ENCODE measurements around the gene COL9A3.

Gene COL9A3

DNA sequence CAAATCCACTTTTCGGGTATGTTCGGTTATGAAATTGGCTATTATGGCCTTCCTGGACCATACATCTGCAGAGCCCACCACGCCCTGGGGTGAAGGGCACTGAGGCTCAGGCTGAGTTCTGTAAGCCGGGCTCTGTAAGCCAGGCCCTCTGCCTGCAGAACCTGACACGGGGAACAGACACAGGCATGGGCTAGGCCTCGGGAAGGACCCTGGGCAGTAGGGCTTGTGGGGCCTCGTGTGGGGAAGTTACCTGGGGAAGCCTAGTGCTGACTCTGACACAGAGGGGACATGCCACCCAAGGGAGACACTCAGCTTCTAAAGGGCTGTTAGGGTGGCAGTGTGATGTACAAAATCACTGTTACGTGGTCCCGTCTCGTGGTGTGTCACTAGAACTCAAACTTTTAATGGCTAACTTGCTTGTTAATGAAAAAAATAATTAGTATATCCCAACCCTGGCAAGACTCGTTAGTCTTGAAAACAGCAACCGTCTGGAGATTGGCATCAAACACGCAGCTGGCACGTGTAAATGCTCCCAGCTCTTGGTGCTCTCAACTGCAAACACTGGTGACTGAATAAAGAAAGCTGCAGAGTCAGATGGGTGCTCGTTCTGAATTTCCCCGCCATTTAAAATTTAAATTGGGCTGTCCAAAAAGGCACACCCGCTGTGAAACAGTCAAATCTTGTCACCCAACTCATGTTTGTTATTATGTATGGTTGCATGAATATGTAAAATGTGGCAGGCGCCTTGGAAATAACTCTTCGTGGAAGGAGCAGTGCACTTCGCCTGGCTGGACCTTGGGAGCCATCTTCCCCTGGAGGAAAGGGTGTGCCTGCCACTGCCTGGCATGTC, 68.4 kb downstream of the COL9A3 start:
- Histone ChIP-seq H3K36me3 (ENCODE audit: low read length) (peaks cover 8% of the 10 kb centered on the region; the same call in 1 of the 2 replicates), H3K4me3 (ENCODE audit: insufficient read depth, low read length, poor library complexity, severe bottlenecking) (no peak overlapping the region), H3K79me2 (ENCODE audit: insufficient read depth, low read length) (no peaks in the 10 kb centered on the region), H3K27me3 (ENCODE audit: low read length) (no peaks in the 10 kb centered on the region), H4K20me1 (ENCODE audit: low read depth, low read length) (no peaks in the 10 kb centered on the region), H3F3A (ENCODE audit: insufficient read depth) (no peaks in the 10 kb centered on the region), H2AFZ (ENCODE audit: low read depth, low read length, severe bottlenecking) (no peak overlapping the region), H3K9ac (ENCODE audit: low read length) (no peak overlapping the region), H3K4me2 (ENCODE audit: low read depth, low read length, poor library complexity, severe bottlenecking) (no peak overlapping the region), H3K9me3 (ENCODE audit: insufficient read depth, low read length) (no peaks in the 10 kb centered on the region), H3K27ac (ENCODE audit: low read depth, low read length) (no peak overlapping the region), H3K9me2 (replicated peaks; ENCODE audit: insufficient read depth, low read length) (no peaks in the 10 kb centered on the region)
- no peak for TF ChIP-seq EZH2phosphoT487 (conservative IDR thresholded peaks at IDR 0.05; ENCODE audit: low read length)
- TF ChIP-seq, protein P1, sequence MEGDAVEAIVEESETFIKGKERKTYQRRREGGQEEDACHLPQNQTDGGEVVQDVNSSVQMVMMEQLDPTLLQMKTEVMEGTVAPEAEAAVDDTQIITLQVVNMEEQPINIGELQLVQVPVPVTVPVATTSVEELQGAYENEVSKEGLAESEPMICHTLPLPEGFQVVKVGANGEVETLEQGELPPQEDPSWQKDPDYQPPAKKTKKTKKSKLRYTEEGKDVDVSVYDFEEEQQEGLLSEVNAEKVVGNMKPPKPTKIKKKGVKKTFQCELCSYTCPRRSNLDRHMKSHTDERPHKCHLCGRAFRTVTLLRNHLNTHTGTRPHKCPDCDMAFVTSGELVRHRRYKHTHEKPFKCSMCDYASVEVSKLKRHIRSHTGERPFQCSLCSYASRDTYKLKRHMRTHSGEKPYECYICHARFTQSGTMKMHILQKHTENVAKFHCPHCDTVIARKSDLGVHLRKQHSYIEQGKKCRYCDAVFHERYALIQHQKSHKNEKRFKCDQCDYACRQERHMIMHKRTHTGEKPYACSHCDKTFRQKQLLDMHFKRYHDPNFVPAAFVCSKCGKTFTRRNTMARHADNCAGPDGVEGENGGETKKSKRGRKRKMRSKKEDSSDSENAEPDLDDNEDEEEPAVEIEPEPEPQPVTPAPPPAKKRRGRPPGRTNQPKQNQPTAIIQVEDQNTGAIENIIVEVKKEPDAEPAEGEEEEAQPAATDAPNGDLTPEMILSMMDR (IDR thresholded peaks at IDR 0.05; ENCODE audit: insufficient read depth, low read length, poor library complexity, severe bottlenecking): no peak

DNA sequence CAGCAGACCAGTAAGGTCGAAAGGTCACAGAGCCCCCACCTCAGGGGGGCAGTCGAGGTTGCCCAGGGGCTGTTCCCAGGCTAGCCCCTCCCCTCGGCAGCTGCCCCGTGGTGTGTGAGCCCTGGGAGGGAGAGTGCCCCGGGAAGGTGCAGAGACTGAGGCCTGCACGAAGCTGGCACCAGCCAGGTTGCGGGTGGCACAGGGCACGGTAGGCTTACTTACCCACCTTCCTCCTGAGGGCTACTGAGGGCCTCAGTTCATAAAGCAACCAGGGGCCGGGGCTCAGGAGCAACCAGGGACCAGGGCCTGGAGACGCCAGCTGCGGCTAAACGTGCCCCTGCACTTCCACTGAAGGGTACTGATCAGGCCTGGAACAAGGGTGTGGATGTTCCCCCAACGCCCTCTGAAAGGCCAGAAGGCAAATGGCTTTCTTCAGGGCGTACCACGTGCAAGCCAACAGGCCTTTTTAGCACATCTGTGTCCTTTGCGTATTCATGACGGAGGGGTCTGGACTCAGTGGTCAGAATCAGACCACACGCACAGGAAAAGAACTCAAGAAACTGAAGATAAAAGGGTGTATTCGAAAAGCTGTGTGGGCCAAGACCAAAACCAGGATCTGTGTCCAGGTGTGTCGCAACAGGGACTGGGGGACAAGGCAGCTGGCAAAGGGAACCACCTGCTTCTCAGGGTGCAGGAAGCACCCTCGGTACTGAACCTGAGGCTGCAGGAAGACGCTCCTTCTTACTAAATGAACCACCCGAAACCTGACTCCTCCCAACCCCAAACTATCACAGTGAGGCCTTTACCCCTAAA, 69.3 kb downstream of the COL9A3 start:
- H3K27ac ChIP-seq (ENCODE audit: low read depth, low read length): no peak overlapping the region
- no peaks in the 10 kb centered on the region for H3K27me3 ChIP-seq (ENCODE audit: low read length)
- no peaks in the 10 kb centered on the region for H3F3A ChIP-seq (ENCODE audit: insufficient read depth)
- H3K9me3 ChIP-seq (ENCODE audit: insufficient read depth, low read length): no peaks in the 10 kb centered on the region
- H3K79me2 ChIP-seq (ENCODE audit: insufficient read depth, low read length): no peaks in the 10 kb centered on the region
- TF ChIP-seq, protein P1 (IDR thresholded peaks at IDR 0.05; ENCODE audit: insufficient read depth, low read length, poor library complexity, severe bottlenecking): no peak
- TF ChIP-seq EZH2phosphoT487 (conservative IDR thresholded peaks at IDR 0.05; ENCODE audit: low read length): no peak
- H3K4me3 ChIP-seq (ENCODE audit: insufficient read depth, low read length, poor library complexity, severe bottlenecking): no peak overlapping the region
- no peak overlapping the region for H2AFZ ChIP-seq (ENCODE audit: low read depth, low read length, severe bottlenecking)
- H3K36me3 ChIP-seq (ENCODE audit: low read length): peaks cover 9% of the 10 kb centered on the region; the same call in 1 of the 2 replicates
- no peaks in the 10 kb centered on the region for H3K9me2 ChIP-seq (replicated peaks; ENCODE audit: insufficient read depth, low read length)
- no peak overlapping the region for H3K9ac ChIP-seq (ENCODE audit: low read length)
- no peak overlapping the region for H3K4me2 ChIP-seq (ENCODE audit: low read depth, low read length, poor library complexity, severe bottlenecking)
- no peaks in the 10 kb centered on the region for H4K20me1 ChIP-seq (ENCODE audit: low read depth, low read length)

DNA sequence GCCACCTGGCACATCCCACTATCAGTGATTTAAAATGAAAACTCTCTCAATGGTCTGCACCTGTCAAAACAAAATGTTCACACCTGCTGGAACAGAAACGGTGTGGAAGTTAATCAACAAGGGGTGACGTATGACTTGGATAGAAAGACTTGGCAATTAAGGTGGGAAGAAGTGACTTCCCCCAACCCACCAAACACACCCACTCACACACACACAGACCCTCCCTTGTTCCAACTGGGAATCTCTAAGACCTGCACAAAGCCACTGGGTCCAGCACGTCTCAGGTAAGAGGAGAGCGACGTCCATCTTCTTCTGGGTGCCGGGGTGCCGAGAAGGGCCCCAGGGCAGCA, 69.8 kb downstream of the COL9A3 start:
- H3K27ac ChIP-seq (ENCODE audit: low read depth, low read length): no peak overlapping the region
- H3K9ac ChIP-seq (ENCODE audit: low read length): no peak overlapping the region
- H2AFZ ChIP-seq (ENCODE audit: low read depth, low read length, severe bottlenecking): no peak overlapping the region
- H3K9me2 ChIP-seq (replicated peaks; ENCODE audit: insufficient read depth, low read length): no peaks in the 10 kb centered on the region
- no peak for TF ChIP-seq EZH2phosphoT487 (conservative IDR thresholded peaks at IDR 0.05; ENCODE audit: low read length)
- TF ChIP-seq, protein P1 (IDR thresholded peaks at IDR 0.05; ENCODE audit: insufficient read depth, low read length, poor library complexity, severe bottlenecking): no peak
- no peak overlapping the region for H3K4me2 ChIP-seq (ENCODE audit: low read depth, low read length, poor library complexity, severe bottlenecking)
- no peaks in the 10 kb centered on the region for H3F3A ChIP-seq (ENCODE audit: insufficient read depth)
- H4K20me1 ChIP-seq (ENCODE audit: low read depth, low read length): no peaks in the 10 kb centered on the region
- H3K79me2 ChIP-seq (ENCODE audit: insufficient read depth, low read length): no peaks in the 10 kb centered on the region
- peaks cover 10% of the 10 kb centered on the region; the same call in 1 of the 2 replicates for H3K36me3 ChIP-seq (ENCODE audit: low read length)
- no peak overlapping the region for H3K4me3 ChIP-seq (ENCODE audit: insufficient read depth, low read length, poor library complexity, severe bottlenecking)
- H3K27me3 ChIP-seq (ENCODE audit: low read length): no peaks in the 10 kb centered on the region
- H3K9me3 ChIP-seq (ENCODE audit: insufficient read depth, low read length): no peaks in the 10 kb centered on the region

Measured in SU-DHL-6 (cell line).